HG03196 (cell line): ENCODE measurements around the gene PRDM16.

Experiments
- ATAC-seq: cut with Tn5 transposase; IDR thresholded peaks from one replicate; pipeline ENCODE4 v1.9.1; 2021; ENCODE audit not compliant: unreplicated experiment

Gene PRDM16

DNA sequence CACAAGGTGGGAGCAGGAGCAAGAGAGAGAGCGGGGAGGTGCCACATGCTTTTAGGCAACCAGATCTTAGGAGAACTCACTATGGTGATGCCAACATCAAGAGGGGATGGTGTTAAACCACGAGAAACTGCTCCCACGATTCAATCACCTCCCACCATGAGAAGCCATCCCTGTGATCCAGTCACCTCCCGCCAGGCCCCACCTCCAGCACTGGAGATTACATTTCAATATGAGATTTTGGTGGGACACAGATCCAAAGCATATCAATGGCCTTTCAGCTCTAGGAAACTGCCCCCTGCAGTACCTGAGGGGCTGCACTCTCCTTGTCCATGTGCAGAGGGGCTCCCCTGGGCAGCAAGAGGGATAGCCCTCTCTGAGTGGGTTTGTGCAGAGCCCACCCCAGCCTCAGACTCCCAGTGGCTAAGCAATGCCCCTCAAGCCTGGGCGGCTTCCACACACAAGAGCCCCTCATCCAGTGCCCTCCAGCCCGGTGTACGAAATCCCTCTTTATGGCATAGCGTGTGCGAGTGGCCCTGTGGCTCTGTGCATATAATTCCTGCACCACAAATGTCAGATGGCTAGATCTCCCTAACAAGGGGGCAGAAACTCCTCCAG lies 15.5 kb upstream of the PRDM16 start:
- ATAC-seq = no peak

DNA sequence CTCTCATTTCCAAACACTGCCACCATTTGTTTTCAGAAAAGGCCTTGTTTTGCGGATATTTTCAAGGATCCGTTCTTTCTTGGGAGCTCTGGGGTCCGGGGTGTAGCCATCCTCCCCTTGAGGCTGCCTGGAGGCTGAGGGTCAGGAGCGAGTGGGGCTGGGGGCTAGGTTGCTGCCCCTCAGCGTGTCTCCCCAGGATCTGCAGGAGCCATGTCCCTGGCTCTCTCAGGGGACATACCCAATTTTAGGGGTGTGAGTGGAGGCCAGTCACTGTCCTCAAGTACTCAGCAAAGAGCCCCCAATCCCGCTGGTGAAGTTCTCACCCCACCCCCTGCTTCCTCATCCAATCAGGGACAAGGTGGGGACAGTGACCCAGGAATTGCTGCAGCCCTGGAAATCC lies 15.0 kb upstream of the PRDM16 start:
- no peak for ATAC-seq

DNA sequence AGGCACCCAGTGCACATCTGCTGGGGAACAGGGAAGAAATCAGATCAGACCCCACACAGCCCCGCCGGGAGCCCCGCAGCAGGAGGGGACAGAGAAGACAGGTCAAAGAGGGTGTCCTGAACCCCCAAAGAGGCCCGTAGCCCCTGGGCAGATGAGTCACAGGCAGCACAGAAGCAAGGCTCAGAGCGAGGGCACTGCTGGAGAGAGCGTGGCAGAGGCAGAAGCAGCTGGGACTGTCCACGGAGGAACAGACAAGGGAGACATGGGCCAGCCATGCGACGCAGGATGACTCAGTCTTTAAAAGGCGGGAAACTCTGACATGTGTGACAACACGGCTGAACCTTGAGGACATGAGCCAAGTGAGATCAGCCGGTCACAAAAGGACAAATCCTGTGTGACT lies 14.5 kb upstream of the PRDM16 start:
- no peak for ATAC-seq

DNA sequence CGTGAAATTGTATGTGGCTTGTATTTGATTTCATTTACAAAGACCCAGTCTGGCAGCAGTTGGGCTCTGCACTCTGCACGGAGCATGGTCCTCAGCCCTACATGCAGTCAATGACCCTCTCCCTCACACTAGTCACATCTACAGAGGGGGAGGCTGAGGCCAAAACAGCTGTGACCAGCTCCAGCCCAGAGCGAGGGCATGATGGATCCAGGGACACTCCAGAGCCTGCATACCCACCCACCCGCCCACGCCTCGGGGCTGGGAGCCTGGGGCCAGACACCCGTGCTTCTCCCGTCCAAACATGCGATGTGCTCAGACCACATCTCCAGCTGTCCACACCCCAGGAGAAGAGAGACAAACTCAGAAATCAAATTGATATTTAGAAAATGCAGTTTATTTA lies 14.0 kb upstream of the PRDM16 start:
- ATAC-seq = no peak

DNA sequence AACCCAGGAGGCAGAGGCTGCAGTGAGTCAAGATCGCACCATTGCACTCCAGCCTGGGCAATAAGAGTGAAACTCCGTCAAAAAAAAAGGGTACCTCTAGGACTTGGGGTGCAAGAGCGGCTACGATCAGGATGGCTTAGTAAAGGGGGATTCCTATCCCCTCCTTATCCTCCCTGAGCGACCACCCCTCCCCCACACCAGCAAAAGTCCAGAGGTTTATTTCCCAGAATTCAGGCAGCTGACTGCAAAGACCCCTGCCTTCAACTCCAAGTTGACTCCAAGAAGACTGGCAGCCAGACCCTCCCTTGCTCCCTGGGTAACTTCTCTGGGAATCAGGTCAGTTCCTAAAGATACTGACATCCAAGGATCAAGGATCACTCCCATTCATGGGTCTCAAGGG lies 12.4 kb upstream of the PRDM16 start:
- ATAC-seq = no peak

DNA sequence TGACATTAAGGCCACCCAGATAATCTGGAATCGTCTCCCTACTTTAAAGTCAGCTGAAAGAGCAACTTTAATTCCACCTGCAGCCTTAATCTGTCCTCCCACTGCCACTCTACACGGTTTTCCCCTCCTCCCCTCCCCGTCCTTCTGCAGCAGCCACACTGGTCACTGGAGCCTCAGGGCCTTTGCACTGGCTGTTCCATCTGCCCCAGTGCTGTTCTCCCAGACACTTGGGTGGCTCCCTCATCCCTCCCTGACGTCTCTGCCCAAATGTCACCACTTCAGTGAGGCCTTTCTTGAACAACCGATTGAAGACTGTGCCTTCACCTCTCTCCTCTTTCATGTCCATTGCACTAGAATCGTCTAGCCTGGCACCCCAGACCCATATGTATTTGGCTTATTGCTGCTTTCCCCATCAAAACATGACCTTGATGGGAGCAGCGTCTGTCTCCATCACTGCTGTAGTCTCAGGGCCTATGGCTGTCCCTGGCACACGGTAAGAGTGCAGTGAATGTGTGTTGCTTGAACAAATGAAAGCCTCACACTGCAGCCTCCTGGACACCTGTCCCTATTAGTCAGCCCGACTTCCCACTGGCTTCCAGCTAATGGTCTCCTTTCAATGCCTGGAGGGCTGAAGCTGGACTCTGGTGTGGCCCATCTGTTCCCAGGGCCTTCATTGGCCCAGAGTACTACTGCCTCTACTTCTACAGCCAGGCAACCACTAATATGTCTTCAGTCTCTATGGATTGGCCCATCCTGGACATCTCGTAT lies 10.6 kb upstream of the PRDM16 start:
- ATAC-seq = no peak

DNA sequence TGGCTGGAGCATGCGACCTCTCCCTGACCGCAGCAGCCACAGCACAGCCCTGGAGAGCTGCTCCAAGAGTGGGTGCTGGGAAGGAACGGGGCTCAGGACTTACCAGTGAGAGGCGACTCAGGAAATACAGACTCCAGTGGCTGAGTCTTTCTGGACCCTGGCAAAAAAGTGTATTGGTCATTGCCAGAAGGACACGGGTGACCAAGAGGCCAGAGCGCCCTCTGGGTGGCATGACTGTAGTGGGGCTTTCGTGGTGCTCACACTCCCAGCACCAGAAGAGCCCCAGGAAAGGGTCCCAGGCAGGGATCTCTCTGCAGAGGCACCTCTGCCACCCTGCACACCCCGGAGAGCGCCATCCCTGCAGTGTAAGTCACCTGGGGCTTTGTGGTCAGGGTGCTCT lies 8.9 kb upstream of the PRDM16 start:
- ATAC-seq = no peak

DNA sequence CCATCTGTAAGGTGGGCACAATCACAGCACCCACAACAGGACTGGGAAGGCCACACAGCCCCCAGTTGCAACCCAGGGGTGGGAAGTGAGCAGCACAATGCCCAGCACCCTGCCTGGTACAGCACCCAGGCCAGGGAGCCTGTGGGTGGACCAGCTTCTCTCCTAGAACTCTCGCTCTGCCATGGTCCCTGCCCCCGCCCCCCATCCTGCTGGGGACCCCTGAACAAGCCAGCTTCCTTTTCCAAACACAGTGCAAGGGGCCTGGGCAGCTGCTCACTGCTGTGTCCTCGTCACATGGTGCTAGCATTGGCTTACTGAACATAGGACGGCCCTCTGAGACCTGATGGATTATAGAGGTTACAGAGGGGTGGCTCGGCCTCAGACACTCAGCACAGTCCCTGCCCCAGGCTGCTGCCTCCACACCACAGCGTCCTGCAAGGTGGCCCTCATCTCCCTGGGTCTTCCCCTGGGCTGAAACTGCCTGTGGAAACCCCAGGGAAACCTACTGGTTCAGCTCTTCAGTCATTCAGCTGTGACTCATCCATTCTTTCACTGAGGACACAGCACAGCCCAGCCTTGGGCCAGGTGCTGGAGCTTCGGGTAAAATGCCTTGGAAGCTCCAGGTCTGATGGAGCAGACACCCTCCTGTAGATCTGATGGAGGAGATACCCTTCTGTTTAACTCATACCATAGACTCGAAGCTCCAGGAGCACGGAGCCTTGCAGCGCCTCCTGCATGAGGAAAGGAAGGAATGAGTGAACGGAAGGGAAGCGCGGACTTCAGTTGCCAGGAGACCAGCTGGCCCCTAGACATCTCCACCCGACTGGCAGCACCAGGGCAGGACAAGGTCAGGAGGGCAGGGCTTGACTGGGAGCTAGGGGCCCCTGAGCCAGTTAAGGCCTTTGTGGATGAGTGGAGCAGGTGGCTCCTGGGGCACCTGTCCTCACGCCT lies 8.1 kb upstream of the PRDM16 start:
- no peak for ATAC-seq

DNA sequence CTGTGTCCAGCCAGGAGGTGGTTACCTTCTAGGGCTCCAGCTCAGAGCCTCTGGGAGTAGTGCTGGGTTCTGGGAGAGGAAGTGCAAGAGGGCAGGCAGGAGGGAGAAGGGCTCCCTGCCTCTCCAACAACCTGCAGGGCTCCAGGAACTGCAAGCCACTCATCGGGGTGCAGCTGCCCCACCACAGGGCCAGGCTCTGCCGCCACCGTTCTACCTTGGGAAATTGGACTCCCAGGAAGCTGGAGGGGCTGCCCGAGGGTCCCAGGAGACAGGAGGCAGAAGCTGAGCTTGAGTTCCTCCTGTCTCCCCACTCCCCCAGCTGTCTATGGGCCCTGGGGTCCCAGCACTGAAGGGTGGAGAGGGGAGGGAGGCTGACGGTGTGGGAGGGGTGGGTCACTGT lies 7.4 kb upstream of the PRDM16 start:
- no peak for ATAC-seq

DNA sequence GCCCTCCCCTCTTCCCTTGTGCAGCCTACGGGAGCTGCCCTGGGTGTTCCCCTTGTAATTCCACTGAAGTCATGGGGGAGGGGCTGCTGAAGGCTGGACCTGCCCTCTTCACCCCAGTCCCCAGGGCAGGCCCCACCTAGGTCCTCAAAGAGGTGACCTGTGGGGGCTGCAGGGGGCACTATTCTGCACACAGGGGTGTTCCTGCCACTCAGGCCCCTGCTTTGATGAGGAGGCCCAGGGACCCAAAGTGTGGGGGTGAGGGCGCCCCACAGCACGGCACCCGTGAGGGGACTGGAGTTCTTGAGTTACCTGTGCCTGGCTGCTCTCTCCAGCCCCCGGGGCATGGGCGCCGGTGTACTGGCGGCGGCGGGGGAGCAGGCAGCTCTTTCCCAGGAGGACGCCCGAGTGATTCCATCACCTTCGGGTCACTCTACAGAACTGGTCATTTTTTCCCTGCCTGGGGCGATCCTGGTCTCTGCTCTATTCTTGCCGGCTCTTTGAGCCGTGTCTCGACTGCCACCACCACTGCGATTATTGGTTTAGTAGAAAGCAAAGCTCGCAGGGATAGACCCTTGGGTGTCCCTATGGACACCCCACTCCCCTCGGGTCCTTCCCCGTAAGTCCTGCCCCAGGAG lies 6.9 kb upstream of the PRDM16 start:
- ATAC-seq = no peak

DNA sequence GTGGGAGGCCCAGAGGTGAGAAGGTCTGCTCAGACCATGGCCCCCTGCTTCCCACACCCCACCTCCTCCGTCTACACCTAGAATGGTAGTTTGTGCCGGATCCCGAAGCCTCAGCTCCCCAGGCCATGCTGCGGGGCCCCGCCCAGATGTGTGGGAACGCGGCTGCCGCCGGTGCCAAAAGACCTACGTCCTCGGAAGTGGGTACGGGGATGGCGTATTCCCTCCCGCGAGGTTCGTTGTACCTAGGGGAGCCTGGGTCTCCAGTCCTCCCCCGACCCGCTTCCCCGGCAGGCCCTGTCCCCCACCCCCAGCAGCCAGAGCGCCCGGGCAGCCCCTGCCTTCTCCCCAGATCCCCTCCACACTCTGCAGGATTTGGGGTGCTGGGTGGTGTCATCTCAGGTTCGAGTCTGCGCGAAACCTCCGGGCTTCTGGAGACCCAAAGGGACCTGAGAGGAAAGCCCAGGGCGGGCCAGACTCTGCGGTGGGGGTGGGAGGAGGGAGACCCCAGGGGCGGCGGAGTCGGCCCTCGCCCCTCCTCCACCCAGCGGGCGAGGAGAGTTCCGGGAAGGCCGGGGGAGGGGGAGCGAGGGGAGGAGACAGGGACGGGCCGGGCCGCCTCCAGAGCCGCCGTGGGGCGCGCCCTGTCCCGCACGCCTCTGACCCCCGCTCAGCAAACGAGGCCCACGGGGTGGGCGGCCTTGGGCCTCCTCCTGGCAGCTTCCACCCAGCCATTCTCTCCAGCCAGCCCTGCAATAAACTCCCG lies 6.2 kb upstream of the PRDM16 start:
- ATAC-seq = no peak

DNA sequence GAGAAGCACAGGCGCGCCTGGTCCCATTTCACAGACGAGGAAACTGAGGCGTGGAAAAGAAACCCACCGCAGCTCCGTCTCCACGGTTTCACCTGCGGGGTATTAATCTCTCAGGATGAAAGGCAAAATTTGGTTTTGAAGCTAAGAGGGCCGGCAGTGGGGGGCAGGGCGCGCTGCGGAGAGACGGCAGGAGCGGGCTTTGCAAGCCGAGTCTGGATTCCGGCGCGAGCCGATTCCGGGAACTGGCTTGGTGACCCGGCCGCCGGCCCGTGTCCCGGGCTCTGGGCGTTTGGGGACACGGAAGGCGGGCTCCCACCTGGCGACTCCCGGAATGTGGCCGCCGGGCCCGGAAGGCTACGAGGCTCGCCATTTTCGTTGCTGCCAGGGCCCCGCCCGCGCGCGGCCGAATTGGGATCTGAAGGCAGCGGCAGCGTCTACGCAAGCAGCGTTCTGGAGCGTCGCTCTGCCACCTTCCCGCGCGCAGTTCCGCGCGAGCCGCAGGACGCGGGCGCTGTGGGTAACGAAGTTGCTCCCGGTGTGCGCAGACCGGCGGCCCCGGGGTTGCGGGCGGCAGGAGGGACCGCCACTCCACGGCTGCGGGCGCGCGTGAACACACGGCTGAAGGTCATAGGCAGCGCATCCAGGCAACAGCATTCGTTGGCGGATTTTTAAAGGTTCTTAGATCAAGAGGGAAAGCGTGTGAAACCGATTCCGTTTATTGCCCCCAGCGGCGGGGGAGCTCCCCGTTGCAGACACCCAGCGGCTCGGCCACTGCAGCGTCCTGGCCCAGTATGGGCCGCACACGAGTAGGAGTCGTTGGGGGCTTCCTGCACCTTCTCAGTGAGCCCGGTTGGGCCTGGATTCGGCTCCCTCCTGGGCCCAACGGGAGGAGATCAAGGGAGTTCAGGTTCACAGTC lies 5.4 kb upstream of the PRDM16 start:
- ATAC-seq = no peak

DNA sequence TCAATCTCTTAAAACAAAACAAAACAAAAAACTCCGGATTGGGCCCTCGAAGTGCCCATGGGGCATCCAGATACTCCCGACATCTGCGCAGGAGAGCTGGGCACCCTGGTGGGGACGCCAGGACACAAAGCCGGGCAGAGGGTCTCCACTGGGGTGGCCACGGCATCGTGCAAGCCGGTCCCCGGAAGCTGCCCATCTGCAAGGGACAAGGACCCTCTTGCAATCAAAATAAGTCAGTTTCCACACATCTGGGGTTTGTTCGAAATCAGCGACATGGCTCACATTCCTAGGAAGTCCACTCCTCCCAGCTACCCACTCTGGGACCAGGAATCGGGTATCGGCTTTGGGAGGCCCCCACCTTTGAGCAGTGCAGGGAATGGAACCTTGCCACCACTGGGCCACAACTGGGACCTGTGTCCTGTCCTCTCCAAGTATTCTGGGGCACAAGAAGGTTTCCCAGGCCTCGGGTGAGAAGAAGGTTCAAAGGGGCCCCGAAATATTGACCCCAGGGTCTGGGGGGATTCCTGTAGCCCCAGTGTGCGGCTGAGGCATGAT lies 4.6 kb upstream of the PRDM16 start:
- no peak for ATAC-seq

DNA sequence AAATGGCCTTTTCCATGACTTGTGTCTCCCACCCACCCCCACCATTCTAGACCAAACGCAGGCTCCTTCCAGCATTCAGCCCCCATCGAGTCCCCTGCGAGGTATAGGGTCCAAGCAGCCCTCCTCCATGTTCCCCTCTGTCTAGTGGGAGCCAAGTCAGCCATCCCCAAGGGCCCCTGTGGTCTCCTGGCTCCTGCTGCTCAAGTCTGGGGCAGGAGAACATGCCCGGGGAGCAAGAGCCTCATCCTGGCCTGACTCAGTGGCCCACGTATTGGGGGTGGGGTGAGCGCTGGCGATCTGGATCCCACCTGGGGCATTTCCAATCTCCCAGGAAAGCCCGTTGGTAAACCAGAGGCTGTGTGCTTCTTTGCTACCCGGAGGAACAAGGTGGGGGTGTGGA lies 4.1 kb upstream of the PRDM16 start:
- ATAC-seq = no peak

DNA sequence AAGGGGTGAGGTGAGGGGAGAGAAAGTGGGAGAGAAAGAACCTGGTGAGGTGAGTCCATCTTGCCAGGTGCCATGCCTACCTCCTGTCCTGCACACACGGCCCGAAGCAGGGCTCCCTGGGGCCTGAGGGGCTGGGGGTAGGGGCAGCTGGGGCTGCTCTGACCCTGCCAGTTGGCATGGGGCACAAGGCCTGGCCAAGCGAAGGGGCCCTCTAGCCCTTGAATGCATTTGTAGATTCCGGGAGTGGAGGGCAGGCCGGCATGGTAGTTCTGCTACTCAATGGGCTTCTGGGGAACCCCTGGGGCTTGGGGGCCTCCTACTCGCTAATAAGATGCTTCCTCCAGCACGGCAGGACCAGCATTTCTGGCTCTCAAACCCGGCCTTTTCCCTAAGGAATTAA lies 3.6 kb upstream of the PRDM16 start:
- no peak for ATAC-seq

DNA sequence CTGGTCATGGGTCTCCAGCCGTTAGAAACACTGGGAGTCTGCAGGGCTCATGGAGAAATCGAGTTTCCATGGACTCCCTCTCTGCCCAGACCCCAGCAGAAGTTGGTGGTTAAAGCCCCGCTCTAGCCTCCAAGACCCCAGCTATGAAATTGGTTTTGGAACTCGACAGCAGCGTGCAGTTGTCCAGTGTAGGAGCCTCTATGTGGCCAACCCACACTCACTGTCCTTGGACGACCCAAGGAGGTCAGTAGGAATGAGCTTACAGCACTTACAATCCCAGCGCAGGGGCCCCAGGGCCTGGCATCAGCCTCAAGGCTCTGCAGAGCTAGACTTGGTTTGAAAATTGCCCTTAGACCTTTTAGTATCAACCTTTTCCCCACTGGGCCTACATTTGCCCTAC lies 3.2 kb upstream of the PRDM16 start:
- ATAC-seq = no peak

DNA sequence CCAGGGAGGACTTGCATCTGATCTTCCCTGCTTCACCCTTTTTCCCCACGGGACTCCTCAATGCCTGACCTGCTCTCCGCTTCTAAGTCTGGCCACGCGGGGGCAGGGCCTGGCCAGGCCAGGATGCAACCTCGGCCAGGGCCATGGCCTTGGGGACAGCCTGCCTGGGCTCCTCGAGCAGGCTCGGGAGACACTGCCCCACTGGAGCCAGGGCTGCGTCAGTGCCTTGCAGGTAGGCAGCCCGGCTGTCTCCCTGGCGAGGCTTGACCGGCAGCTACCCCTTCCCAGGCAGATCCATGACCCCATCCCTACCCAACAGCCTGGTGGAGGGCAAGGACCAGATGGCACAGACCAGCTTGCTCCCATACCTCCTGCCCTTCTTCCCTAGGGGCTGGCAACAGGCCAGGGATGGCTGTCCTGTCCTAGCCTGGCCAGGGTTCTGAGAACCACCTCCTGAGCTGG lies 2.7 kb upstream of the PRDM16 start:
- ATAC-seq = no peak

DNA sequence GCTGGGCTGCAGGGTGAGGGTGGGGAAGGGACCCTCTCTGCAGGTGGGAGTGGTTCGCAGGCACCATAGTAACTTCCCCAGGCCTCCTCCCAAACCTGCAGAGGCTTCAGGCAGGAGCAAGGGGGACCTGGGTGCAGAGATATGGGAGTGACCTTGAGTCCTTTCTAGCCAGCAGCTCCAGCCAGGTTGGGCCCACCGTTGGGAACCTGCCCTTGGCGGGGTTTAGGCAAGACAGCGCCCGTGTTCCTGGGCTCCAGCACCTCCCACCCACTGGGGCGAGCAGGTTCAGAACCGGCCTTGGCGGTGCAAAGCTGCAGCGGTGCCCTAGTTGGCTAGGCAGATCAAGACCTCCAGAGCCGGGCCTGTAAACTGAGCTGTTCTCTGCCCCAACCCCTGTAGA lies 2.2 kb upstream of the PRDM16 start:
- no peak for ATAC-seq

DNA sequence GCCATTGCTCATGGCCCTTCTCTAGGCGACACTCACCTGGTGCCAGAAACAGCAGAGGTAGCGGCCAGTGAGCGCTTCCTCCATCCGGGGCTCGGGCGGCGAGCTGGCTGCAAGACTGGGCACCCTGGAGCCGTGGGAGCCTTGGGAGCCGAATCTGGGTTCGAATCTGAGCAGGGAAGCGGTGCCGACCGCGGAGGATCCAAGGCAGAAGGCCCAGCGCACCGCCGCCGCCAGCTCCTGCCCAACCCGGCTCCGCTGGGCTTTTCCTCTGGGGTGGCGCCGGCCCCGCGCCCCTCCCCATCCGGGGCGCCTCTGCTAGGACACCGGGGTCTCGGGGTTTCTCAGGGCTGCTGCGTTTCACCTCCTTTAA lies 1.7 kb upstream of the PRDM16 start:
- no peak for ATAC-seq
